ENCODE results near the gene RBPMS2.

The RBPMS2 gene

DNA sequence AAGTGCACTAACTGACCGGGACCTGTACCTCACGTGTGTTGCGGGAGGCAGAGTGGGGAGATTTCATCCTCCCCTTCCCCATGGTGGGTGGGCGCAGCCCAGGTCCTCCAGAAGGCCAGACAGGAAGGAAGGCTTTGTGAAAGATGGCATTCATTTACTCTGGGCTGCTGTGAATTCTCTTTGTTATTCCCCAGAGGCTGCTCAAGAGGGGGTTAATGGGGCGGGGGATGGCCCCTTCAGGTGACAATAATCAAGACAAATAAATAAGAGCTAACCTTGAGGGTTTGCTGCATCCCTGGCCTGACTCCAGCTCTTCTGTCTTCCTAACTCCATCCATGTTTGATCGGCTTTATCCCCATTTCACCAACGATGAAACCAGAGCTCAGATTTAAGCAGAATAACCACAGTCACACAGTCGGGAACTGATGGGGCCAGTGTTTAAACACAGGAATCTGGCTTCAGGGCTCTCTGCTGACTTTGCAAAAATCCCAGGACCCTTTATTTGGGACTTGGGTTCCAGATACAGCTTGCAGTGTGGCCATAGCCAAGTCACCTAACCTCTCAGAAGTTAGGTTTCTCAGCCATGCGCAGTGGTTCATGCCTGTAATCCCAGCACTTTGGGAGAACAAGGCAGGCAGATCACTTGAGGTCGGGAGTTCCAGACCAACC lies 33.5 kb upstream of the RBPMS2 start:
- peak overlapping the region; percentile 44 for H3K4ac ChIP-seq (ENCODE audit: low read length)
- no peaks in the 10 kb centered on the region for H3K9me3 ChIP-seq (replicated peaks in 1 of 2; ENCODE audit: control insufficient read depth in 2 of 2, insufficient read depth in 1 of 2, low read depth in 1 of 2, low read length in 2 of 2)
- no peak overlapping the region for H2BK15ac ChIP-seq (ENCODE audit: low read length)
- no peak overlapping the region for H3K9ac ChIP-seq (ENCODE audit: low read depth, low read length, poor library complexity)
- peak overlapping the region; percentile 23 for H3K14ac ChIP-seq (ENCODE audit: low read length)
- H3K79me1 ChIP-seq (ENCODE audit: low read depth, low read length) = no peaks in the 10 kb centered on the region
- H2AFZ ChIP-seq (ENCODE audit: low read length) = peak overlapping the region; percentile 66
- no peak for DNase-seq (ENCODE audit: low spot score)
- peak overlapping the region; percentile 13 for H3K18ac ChIP-seq (ENCODE audit: low read length)
- no peak overlapping the region for H2BK5ac ChIP-seq (ENCODE audit: low read length)
- peak overlapping the region; percentile 18 for H3K27ac ChIP-seq (replicated peaks; ENCODE audit: low read length)
- H3K4me3 ChIP-seq (ENCODE audit: low read length in 2 of 2) = no peak overlapping the region
- H3K27me3 ChIP-seq (ENCODE audit: control insufficient read depth in 3 of 3, insufficient read depth in 3 of 3, low read depth in 1 of 3, low read length in 3 of 3) = no peaks in the 10 kb centered on the region
- no peak overlapping the region for H2AK5ac ChIP-seq (ENCODE audit: low read depth, low read length)
- no peak overlapping the region for H2BK120ac ChIP-seq (ENCODE audit: low read depth, low read length)
- H4K91ac ChIP-seq (ENCODE audit: low read depth, low read length, poor library complexity) = no peak overlapping the region
- no CpG with 5 or more reads among the region's 10 CpGs for WGBS, 2 donors (ENCODE audit: extremely low coverage in 2 of 2, insufficient read length in 2 of 2, insufficient replicate concordance in 1 of 2)
- no peak overlapping the region for H3K23ac ChIP-seq (ENCODE audit: low read depth, low read length, poor library complexity)
- no peak overlapping the region for H2BK12ac ChIP-seq (ENCODE audit: low read length)
- H4K8ac ChIP-seq (ENCODE audit: low read depth, low read length) = no peak overlapping the region
- no peak overlapping the region for H3K4me2 ChIP-seq (ENCODE audit: insufficient read depth, low read length, poor library complexity, severe bottlenecking)
- no peaks in the 10 kb centered on the region for H3K36me3 ChIP-seq (replicated peaks in 1 of 2; ENCODE audit: control insufficient read depth in 2 of 2, insufficient read depth in 2 of 2, low read length in 2 of 2)
- peaks cover 20 to 34% of the 10 kb centered on the region in 2 donors for H3K4me1 ChIP-seq (ENCODE audit: control insufficient read depth in 2 of 2, insufficient read depth in 1 of 2, low read depth in 1 of 2, low read length in 2 of 2)

DNA sequence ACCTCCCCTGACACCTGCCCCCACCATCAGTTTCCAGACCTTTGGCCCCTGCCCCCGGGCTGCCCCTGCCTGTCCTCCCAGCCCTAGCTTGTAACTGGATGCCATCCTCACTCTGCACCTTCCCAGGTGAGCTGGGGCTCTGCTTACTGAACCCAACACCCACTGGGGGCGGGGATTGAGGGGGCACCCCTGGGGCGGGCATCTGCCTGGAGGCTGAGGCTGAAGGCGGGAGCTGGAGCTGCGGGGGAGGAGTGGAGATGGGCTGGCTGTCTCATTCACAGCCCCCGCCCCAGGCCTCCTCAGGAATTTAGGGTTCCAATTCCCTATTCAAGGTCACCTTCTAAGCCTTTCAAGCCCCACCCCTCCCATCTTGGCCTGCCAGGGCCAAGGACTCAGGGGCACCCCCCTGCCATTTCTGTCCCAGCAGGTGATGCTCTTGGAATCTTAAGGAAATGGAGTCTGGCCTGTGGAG lies 32.4 kb upstream of the RBPMS2 start:
- DNase-seq (ENCODE audit: low spot score) = no peak
- Histone ChIP-seq H3K4ac (ENCODE audit: low read length) (no peak overlapping the region), H2BK120ac (ENCODE audit: low read depth, low read length) (peak overlapping the region; percentile 52), H3K79me1 (ENCODE audit: low read depth, low read length) (no peaks in the 10 kb centered on the region), H4K8ac (ENCODE audit: low read depth, low read length) (no peak overlapping the region), H2BK5ac (ENCODE audit: low read length) (no peak overlapping the region), H3K27ac (replicated peaks; ENCODE audit: low read length) (no peak overlapping the region), H2AFZ (ENCODE audit: low read length) (peak overlapping the region; percentile 87), H3K4me3 (ENCODE audit: low read length in 2 of 2) (no peak overlapping the region), H3K27me3 (ENCODE audit: control insufficient read depth in 3 of 3, insufficient read depth in 3 of 3, low read depth in 1 of 3, low read length in 3 of 3) (no peaks in the 10 kb centered on the region), H3K36me3 (replicated peaks in 1 of 2; ENCODE audit: control insufficient read depth in 2 of 2, insufficient read depth in 2 of 2, low read length in 2 of 2) (no peaks in the 10 kb centered on the region), H3K9me3 (replicated peaks in 1 of 2; ENCODE audit: control insufficient read depth in 2 of 2, insufficient read depth in 1 of 2, low read depth in 1 of 2, low read length in 2 of 2) (no peaks in the 10 kb centered on the region), H3K9ac (ENCODE audit: low read depth, low read length, poor library complexity) (no peak overlapping the region), H3K4me2 (ENCODE audit: insufficient read depth, low read length, poor library complexity, severe bottlenecking) (no peak overlapping the region), H3K14ac (ENCODE audit: low read length) (no peak overlapping the region), H3K23ac (ENCODE audit: low read depth, low read length, poor library complexity) (no peak overlapping the region), H2BK15ac (ENCODE audit: low read length) (peak overlapping the region; percentile 28), H4K91ac (ENCODE audit: low read depth, low read length, poor library complexity) (no peak overlapping the region), H2BK12ac (ENCODE audit: low read length) (no peak overlapping the region), H3K18ac (ENCODE audit: low read length) (peak overlapping the region; percentile 11), H2AK5ac (ENCODE audit: low read depth, low read length) (no peak overlapping the region), H3K4me1 (ENCODE audit: control insufficient read depth in 2 of 2, insufficient read depth in 1 of 2, low read depth in 1 of 2, low read length in 2 of 2) (peaks cover 20 to 34% of the 10 kb centered on the region in 2 donors)
- no CpG with 5 or more reads among the region's 6 CpGs for WGBS, 2 donors (ENCODE audit: extremely low coverage in 2 of 2, insufficient read length in 2 of 2, insufficient replicate concordance in 1 of 2)

DNA sequence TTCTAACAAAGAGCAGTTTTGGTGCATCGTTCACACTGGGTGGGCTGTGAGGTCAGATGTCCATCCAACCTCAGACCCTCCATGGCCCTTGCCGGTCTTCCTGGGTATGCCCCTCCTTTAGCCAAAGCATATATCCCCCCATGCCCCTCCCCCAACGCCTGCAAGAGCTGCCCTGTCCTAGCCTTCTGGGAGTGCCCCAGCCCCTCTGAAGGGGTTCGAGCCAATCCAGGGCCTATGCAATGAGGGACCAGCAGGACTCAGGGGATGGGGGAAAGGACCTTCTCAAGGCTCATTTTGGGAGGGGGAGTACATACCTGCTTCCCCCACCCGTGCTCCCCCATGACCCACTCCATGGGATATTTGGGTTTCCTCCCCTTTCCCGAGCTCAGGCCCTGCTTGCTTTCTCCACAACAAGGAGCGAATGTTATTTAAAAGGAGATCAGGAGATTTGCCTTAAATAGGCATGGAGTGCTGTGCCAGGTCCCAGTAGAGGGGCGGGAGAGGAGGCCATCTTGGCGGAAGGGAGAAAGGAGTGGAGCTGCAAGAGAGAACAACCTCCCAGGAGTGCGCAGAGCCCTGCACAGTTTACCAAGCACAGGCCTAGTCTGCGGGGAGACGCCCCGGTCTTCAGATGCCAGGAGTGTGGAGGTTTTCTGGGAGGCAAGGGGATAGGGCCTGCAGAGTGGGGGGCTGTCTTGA lies 31.8 kb upstream of the RBPMS2 start:
- no peak overlapping the region for H4K91ac ChIP-seq (ENCODE audit: low read depth, low read length, poor library complexity)
- H3K79me1 ChIP-seq (ENCODE audit: low read depth, low read length) = no peaks in the 10 kb centered on the region
- H2AK5ac ChIP-seq (ENCODE audit: low read depth, low read length) = peak overlapping the region; percentile 5
- H3K14ac ChIP-seq (ENCODE audit: low read length) = no peak overlapping the region
- H2AFZ ChIP-seq (ENCODE audit: low read length) = peak overlapping the region; percentile 87
- H2BK120ac ChIP-seq (ENCODE audit: low read depth, low read length) = peak overlapping the region; percentile 52
- WGBS, 2 donors (ENCODE audit: extremely low coverage in 2 of 2, insufficient read length in 2 of 2, insufficient replicate concordance in 1 of 2) = no CpG with 5 or more reads among the region's 13 CpGs
- peak overlapping the region; percentile 6 for H2BK15ac ChIP-seq (ENCODE audit: low read length)
- H3K9me3 ChIP-seq (replicated peaks in 1 of 2; ENCODE audit: control insufficient read depth in 2 of 2, insufficient read depth in 1 of 2, low read depth in 1 of 2, low read length in 2 of 2) = no peaks in the 10 kb centered on the region
- H2BK5ac ChIP-seq (ENCODE audit: low read length) = no peak overlapping the region
- no peak overlapping the region for H3K9ac ChIP-seq (ENCODE audit: low read depth, low read length, poor library complexity)
- H3K27ac ChIP-seq (replicated peaks; ENCODE audit: low read length) = no peak overlapping the region
- H3K36me3 ChIP-seq (replicated peaks in 1 of 2; ENCODE audit: control insufficient read depth in 2 of 2, insufficient read depth in 2 of 2, low read length in 2 of 2) = no peaks in the 10 kb centered on the region
- no peak overlapping the region for H2BK12ac ChIP-seq (ENCODE audit: low read length)
- no peak overlapping the region for H3K4me3 ChIP-seq (ENCODE audit: low read length in 2 of 2)
- no peak overlapping the region for H3K4ac ChIP-seq (ENCODE audit: low read length)
- DNase-seq (ENCODE audit: low spot score) = no peak
- H4K8ac ChIP-seq (ENCODE audit: low read depth, low read length) = no peak overlapping the region
- no peak overlapping the region for H3K4me2 ChIP-seq (ENCODE audit: insufficient read depth, low read length, poor library complexity, severe bottlenecking)
- peaks cover 21 to 34% of the 10 kb centered on the region in 2 donors for H3K4me1 ChIP-seq (ENCODE audit: control insufficient read depth in 2 of 2, insufficient read depth in 1 of 2, low read depth in 1 of 2, low read length in 2 of 2)
- H3K18ac ChIP-seq (ENCODE audit: low read length) = peak overlapping the region; percentile 57
- H3K23ac ChIP-seq (ENCODE audit: low read depth, low read length, poor library complexity) = no peak overlapping the region
- no peaks in the 10 kb centered on the region for H3K27me3 ChIP-seq (ENCODE audit: control insufficient read depth in 3 of 3, insufficient read depth in 3 of 3, low read depth in 1 of 3, low read length in 3 of 3)

DNA sequence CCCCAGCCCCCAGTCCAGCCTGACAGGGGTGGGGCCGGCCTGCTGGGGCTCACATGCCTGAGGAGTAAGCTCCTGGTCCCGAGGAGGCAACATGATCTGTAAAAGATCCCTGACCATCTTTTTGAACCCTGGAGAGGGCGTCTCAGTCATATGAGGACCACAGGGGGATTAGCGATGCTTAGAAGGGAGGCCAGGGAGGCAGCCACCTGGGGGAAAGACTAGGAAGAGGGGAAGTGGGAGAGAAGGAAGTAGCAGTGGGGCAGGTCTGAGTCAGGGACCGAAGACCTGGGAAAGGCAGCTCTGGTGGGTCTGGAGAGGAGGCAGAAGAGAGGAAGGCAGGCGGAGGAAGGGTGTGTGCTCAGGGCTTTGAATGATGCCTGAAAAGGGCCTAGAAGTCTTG lies 31.1 kb upstream of the RBPMS2 start:
- Histone ChIP-seq H3K79me1 (ENCODE audit: low read depth, low read length) (no peaks in the 10 kb centered on the region), H4K8ac (ENCODE audit: low read depth, low read length) (no peak overlapping the region), H2AK5ac (ENCODE audit: low read depth, low read length) (peak overlapping the region; percentile 5), H2BK120ac (ENCODE audit: low read depth, low read length) (no peak overlapping the region), H3K36me3 (replicated peaks in 1 of 2; ENCODE audit: control insufficient read depth in 2 of 2, insufficient read depth in 2 of 2, low read length in 2 of 2) (no peaks in the 10 kb centered on the region), H2BK15ac (ENCODE audit: low read length) (peak overlapping the region; percentile 6), H3K23ac (ENCODE audit: low read depth, low read length, poor library complexity) (no peak overlapping the region), H3K4ac (ENCODE audit: low read length) (no peak overlapping the region), H3K9ac (ENCODE audit: low read depth, low read length, poor library complexity) (no peak overlapping the region), H4K91ac (ENCODE audit: low read depth, low read length, poor library complexity) (no peak overlapping the region), H3K9me3 (replicated peaks in 1 of 2; ENCODE audit: control insufficient read depth in 2 of 2, insufficient read depth in 1 of 2, low read depth in 1 of 2, low read length in 2 of 2) (no peaks in the 10 kb centered on the region), H3K4me1 (ENCODE audit: control insufficient read depth in 2 of 2, insufficient read depth in 1 of 2, low read depth in 1 of 2, low read length in 2 of 2) (peaks cover 23 to 34% of the 10 kb centered on the region in 2 donors), H2BK12ac (ENCODE audit: low read length) (no peak overlapping the region), H3K4me2 (ENCODE audit: insufficient read depth, low read length, poor library complexity, severe bottlenecking) (no peak overlapping the region), H2AFZ (ENCODE audit: low read length) (peak overlapping the region; percentile 32), H3K27ac (replicated peaks; ENCODE audit: low read length) (no peak overlapping the region), H3K27me3 (ENCODE audit: control insufficient read depth in 3 of 3, insufficient read depth in 3 of 3, low read depth in 1 of 3, low read length in 3 of 3) (no peaks in the 10 kb centered on the region), H3K14ac (ENCODE audit: low read length) (no peak overlapping the region), H3K18ac (ENCODE audit: low read length) (peak overlapping the region; percentile 31), H2BK5ac (ENCODE audit: low read length) (no peak overlapping the region), H3K4me3 (ENCODE audit: low read length in 2 of 2) (no peak overlapping the region)
- WGBS, 2 donors (ENCODE audit: extremely low coverage in 2 of 2, insufficient read length in 2 of 2, insufficient replicate concordance in 1 of 2) = no CpG with 5 or more reads among the region's 6 CpGs
- DNase-seq (ENCODE audit: low spot score) = no peak

Measured in neuronal stem cell (in vitro differentiated cells).